HUES6 (cell line): ENCODE measurements around the gene SLMAP.

Experiments used
- H3K27ac ChIP-seq: 2 replicates; pipeline ENCODE4 v1.7.0; 2013; ENCODE audit warnings: low read depth, mild to moderate bottlenecking, low read length, inconsistent platforms
- H3K27me3 ChIP-seq: 2 replicates; pipeline ENCODE4 v1.6.1; 2013; ENCODE audit warnings: low read length; ENCODE audit not compliant: control insufficient read depth, insufficient read depth
- H3K36me3 ChIP-seq: 2 replicates; pipeline ENCODE4 v1.6.1; 2013; ENCODE audit warnings: low read length; ENCODE audit not compliant: control insufficient read depth, insufficient read depth
- H3K4me1 ChIP-seq: 2 replicates; pipeline ENCODE4 v1.6.1; 2013; ENCODE audit warnings: low read length; ENCODE audit not compliant: control insufficient read depth, insufficient read depth
- H3K4me3 ChIP-seq: 2 replicates; pipeline ENCODE4 v1.5.1; 2013; ENCODE audit warnings: low read depth, low read length
- H3K9ac ChIP-seq: one replicate; pipeline ENCODE4 v1.6.1; 2013; ENCODE audit warnings: mild to moderate bottlenecking, low read length
- H3K9me3 ChIP-seq: 2 replicates; pipeline ENCODE4 v1.6.1; 2013; ENCODE audit warnings: low read depth, low read length; ENCODE audit not compliant: control insufficient read depth, insufficient read depth

Gene SLMAP

DNA sequence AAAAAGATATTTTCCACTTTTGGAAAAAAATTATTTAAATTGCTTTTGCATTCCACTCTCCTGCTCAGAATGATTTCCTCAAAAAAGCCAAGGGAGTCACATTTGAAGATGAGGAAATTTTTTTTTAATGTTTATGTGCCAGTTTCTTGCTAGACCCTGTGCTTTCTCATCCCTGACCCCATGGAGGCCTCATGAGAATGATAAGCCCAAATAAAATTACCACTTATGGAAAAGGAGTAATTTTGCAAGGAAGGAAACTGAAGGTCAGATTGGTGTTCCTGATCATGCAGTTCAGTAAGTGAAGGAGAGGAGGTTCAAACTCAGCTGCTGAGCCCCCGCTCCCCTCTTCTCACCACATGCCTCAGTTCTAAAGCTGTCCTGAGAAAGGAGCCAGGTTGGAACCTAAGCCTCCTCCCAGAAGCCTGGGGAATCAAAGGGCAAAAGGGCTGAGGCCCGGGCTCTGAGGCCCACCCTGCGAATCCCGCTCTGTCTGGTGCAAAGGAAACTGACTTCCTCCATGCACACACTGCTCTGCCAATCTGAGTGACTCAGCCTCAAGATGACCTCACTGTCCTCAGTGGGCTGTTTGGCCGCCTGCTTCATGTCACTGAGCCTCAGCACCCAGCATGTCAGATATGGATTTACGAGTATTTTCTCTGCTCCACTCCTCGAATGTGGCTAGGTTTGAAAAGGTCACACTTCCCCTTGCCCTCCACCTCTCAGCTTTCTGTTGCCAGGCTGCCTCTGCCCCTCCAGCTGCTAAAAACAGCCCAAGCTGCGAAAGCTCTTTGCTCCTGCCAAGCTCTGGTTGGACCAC lies 195.2 kb downstream of the SLMAP start:
- Histone ChIP-seq H3K9ac (peak overlapping the region; percentile 59), H3K4me1 (peaks cover 33% of the 10 kb centered on the region), H3K36me3 (no peaks in the 10 kb centered on the region), H3K27me3 (no peaks in the 10 kb centered on the region), H3K9me3 (no peaks in the 10 kb centered on the region), H3K4me3 (no peak overlapping the region), H3K27ac (peak overlapping the region; percentile 45; the same call in 1 of the 2 replicates)

DNA sequence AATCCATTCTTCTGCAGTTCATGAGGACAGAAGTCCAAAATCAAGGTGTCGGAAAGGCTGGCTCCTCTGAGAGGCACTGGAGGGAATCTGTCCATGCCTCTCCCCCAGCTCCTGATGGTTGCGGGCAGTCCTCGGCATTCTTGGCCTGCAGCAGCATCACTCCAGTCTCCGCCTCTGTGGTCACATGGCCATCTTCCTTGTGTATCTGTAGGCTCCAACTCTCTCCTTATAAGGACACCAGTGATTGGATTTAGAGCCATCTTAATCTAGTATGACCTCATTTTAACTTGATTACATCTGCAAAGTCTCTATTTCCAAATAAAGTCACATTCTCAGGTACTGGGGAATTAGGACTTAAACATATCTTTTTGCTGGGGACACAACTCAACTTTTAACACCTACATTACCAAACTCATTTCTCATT lies 196.1 kb downstream of the SLMAP start:
- Histone ChIP-seq H3K27ac (peak overlapping the region; percentile 74), H3K27me3 (no peaks in the 10 kb centered on the region), H3K9me3 (no peaks in the 10 kb centered on the region), H3K9ac (peak overlapping the region; percentile 65), H3K4me3 (no peak overlapping the region), H3K4me1 (peaks cover 33% of the 10 kb centered on the region), H3K36me3 (no peaks in the 10 kb centered on the region)

GRCh38 chr3:57952651-57953050 lies 196.5 kb downstream of the SLMAP start:
- peak overlapping the region; percentile 74 for H3K27ac ChIP-seq
- H3K4me1 ChIP-seq: peaks cover 33% of the 10 kb centered on the region
- no peak overlapping the region for H3K4me3 ChIP-seq
- H3K36me3 ChIP-seq: no peaks in the 10 kb centered on the region
- H3K27me3 ChIP-seq: no peaks in the 10 kb centered on the region
- no peaks in the 10 kb centered on the region for H3K9me3 ChIP-seq
- peak overlapping the region; percentile 65 for H3K9ac ChIP-seq

- H3K9me3 ChIP-seq: no peaks in the 10 kb centered on the region
- peaks cover 25% of the 10 kb centered on the region for H3K4me1 ChIP-seq
- H3K36me3 ChIP-seq: no peaks in the 10 kb centered on the region
- H3K27ac ChIP-seq: peak overlapping the region; percentile 74; the same call in 1 of the 2 replicates
- no peak overlapping the region for H3K4me3 ChIP-seq
- H3K27me3 ChIP-seq: no peaks in the 10 kb centered on the region
- no peak overlapping the region for H3K9ac ChIP-seq
These were observed 197.5 kb downstream of the SLMAP start for GRCh38 chr3:57953576-57953975.

- no peaks in the 10 kb centered on the region for H3K36me3 ChIP-seq
- no peak overlapping the region for H3K27ac ChIP-seq
- H3K4me1 ChIP-seq: peaks cover 31% of the 10 kb centered on the region
- H3K9me3 ChIP-seq: no peaks in the 10 kb centered on the region
- H3K4me3 ChIP-seq: no peak overlapping the region
- no peak overlapping the region for H3K9ac ChIP-seq
- H3K27me3 ChIP-seq: no peaks in the 10 kb centered on the region
These were observed 200.2 kb downstream of the SLMAP start for GRCh38 chr3:57956119-57956832.

- no peaks in the 10 kb centered on the region for H3K9me3 ChIP-seq
- no peaks in the 10 kb centered on the region for H3K36me3 ChIP-seq
- H3K9ac ChIP-seq: no peak overlapping the region
- H3K27me3 ChIP-seq: no peaks in the 10 kb centered on the region
- no peak overlapping the region for H3K4me3 ChIP-seq
- H3K4me1 ChIP-seq: peaks cover 26% of the 10 kb centered on the region
- H3K27ac ChIP-seq: no peak overlapping the region
These were observed 200.7 kb downstream of the SLMAP start for GRCh38 chr3:57956833-57957174.

DNA sequence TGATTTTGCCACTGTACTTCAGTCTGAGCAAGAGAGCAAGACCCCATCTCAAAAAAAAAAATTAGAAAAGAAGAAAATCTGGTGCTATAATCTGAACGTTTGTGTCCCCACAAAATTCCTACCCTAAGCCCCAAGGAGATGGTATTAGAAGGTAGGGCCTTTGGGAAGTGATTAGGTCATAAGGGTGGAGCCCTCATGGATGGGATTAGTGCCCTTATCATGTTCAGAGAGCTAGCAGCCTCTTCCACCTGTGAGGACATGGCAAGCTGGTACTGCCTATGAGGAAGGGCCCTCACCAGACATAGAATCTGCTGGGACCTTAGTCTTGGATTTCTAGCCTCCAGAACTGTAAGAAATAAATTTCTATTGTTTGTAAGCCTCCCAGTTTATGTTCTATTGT lies 201.7 kb downstream of the SLMAP start:
- H3K4me3 ChIP-seq: no peak overlapping the region
- H3K9ac ChIP-seq: no peak overlapping the region
- H3K27me3 ChIP-seq: no peaks in the 10 kb centered on the region
- H3K9me3 ChIP-seq: no peaks in the 10 kb centered on the region
- no peaks in the 10 kb centered on the region for H3K36me3 ChIP-seq
- no peak overlapping the region for H3K27ac ChIP-seq
- peaks cover 17% of the 10 kb centered on the region for H3K4me1 ChIP-seq

GRCh38 chr3:57958642-57959422 lies 202.7 kb downstream of the SLMAP start:
- H3K4me3 ChIP-seq: no peak overlapping the region
- H3K27ac ChIP-seq: peak overlapping the region; percentile 52; the same call in 1 of the 2 replicates
- H3K9me3 ChIP-seq: no peaks in the 10 kb centered on the region
- no peaks in the 10 kb centered on the region for H3K27me3 ChIP-seq
- peaks cover 16% of the 10 kb centered on the region for H3K4me1 ChIP-seq
- H3K9ac ChIP-seq: peak overlapping the region; percentile 12
- H3K36me3 ChIP-seq: no peaks in the 10 kb centered on the region

DNA sequence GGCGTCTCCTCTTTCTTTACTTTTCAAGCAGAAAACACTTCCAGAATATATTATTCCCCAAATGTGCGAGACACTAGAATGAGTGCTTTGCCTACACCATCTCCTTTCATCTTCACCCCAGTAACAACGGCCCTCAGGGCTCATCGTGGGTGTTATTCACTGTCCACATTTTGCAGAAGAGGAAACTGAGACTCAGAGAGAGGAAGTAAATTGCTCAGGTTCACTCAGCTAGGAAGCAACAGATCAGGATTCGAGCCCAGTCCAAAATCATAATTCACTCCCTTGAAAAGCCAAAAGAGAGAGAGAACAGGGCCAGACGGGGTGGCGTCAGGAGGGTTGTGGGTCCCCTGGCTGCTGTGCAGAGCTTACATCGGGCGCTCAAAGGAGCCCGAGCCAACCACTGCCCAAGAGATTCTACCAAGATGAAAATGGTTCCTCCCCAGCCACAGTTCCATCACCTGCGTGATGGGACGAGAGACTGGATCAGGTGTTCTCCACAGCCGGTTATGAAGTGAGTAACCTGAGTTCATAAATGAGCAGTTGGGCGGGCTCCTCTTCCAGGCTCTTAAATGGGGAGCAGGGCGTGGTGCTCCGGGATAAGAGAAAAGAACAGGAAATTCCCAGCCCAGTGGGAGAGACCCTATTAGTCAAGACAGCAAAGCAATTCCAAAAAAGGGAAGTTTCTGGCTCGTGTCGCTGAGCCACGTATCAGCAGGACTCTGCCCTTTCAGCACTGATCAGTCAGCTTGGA lies 203.5 kb downstream of the SLMAP start:
- Histone ChIP-seq H3K4me1 (peaks cover 16% of the 10 kb centered on the region), H3K9ac (peak overlapping the region; percentile 12), H3K36me3 (no peaks in the 10 kb centered on the region), H3K9me3 (no peaks in the 10 kb centered on the region), H3K27ac (peak overlapping the region; percentile 52; the same call in 1 of the 2 replicates), H3K4me3 (no peak overlapping the region), H3K27me3 (no peaks in the 10 kb centered on the region)

DNA sequence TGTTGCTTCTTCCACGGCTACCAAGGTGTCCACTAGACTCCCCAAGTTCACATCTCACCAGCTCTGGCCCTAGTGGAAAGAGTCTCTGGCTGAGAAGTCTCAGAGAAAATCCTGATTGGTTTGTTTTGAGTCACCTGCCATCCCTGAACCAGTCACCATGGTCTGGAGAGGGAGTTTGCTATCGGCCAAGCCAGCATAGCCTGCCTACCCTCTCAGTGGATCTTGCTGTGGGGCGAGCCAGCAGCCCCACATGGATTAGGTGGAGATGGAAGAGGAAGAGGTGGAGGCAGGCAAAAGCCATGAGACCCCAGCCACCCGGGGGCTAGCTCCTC lies 204.0 kb downstream of the SLMAP start:
- Histone ChIP-seq H3K27me3 (no peaks in the 10 kb centered on the region), H3K36me3 (no peaks in the 10 kb centered on the region), H3K9me3 (no peaks in the 10 kb centered on the region), H3K4me1 (peaks cover 16% of the 10 kb centered on the region), H3K9ac (peak overlapping the region; percentile 12), H3K27ac (no peak overlapping the region; the same call in 1 of the 2 replicates), H3K4me3 (no peak overlapping the region)
